GM20431 (cell line): ENCODE measurements around the gene TAF11.
"Not testable (repeated sequence)": the region's sequence is repeated elsewhere in the genome, so short reads cannot be mapped to it uniquely, and the experiment has no call there.

Experiments
- in situ Hi-C: fragments of 300-500 bp; cut with MseI, MboI; formaldehyde crosslinking; loops from one replicate; pipeline ENCODE4 v1.15.0; 2020; ENCODE audit warnings: low sequenced_read_pairs; ENCODE audit not compliant: unreplicated experiment

TAF11 gene

GRCh38 chr6:34887753-34888513, at the start of gene TAF11:
TAF11 (minus strand) TSS chr6:34888042; CDS start chr6:34887957, 85 bp downstream.
- in situ Hi-C loops, result no loop called here

- in situ Hi-C loops, result no loop called here
Measured at GRCh38 chr6:34934516-34934915, 46.7 kb upstream of the TAF11 start.

- in situ Hi-C loops, result not testable (repeated sequence)
Measured at GRCh38 chr6:34932202-34932601, 44.4 kb upstream of the TAF11 start.

GRCh38 chr6:34930221-34930620, 42.4 kb upstream of the TAF11 start:
- in situ Hi-C loops, result no loop called here

- in situ Hi-C loops, result no loop called here
Measured at GRCh38 chr6:34929241-34929978, 41.6 kb upstream of the TAF11 start.

- in situ Hi-C loops, result no loop called here
Measured at GRCh38 chr6:34928695-34929094, 40.9 kb upstream of the TAF11 start.

GRCh38 chr6:34928220-34928619, 40.4 kb upstream of the TAF11 start:
- in situ Hi-C loops, result no loop called here

- in situ Hi-C loops, result no loop called here
Measured at GRCh38 chr6:34926655-34927054, 38.8 kb upstream of the TAF11 start.

GRCh38 chr6:34924831-34925625, 37.2 kb upstream of the TAF11 start:
- in situ Hi-C loops, result no loop called here

- in situ Hi-C loops, result no loop called here
Measured at GRCh38 chr6:34922177-34922663, 34.4 kb upstream of the TAF11 start.

GRCh38 chr6:34920097-34920496, 32.3 kb upstream of the TAF11 start:
- in situ Hi-C loops, result no loop called here

- in situ Hi-C loops, result no loop called here
Measured at GRCh38 chr6:34919651-34920050, 31.8 kb upstream of the TAF11 start.

- in situ Hi-C loops, result no loop called here
Measured at GRCh38 chr6:34917626-34918285, 29.9 kb upstream of the TAF11 start.

GRCh38 chr6:34916348-34916967, 28.6 kb upstream of the TAF11 start:
- in situ Hi-C loops, result no loop called here

- in situ Hi-C loops, result no loop called here
Measured at GRCh38 chr6:34914358-34914757, 26.5 kb upstream of the TAF11 start.

GRCh38 chr6:34912715-34913464, 25.0 kb upstream of the TAF11 start:
- in situ Hi-C loops, result no loop called here

GRCh38 chr6:34911822-34912221, 24.0 kb upstream of the TAF11 start:
- in situ Hi-C loops, result no loop called here

- in situ Hi-C loops, result no loop called here
Measured at GRCh38 chr6:34909320-34909883, 21.6 kb upstream of the TAF11 start.

- in situ Hi-C loops, result no loop called here
Measured at GRCh38 chr6:34908194-34908593, 20.4 kb upstream of the TAF11 start.
